GM19239 (cell line): ENCODE data around the gene CPNE4.

Experiments
- DNase-seq: peaks from one replicate; pipeline ENCODE4 v3.0.0; 2011; ENCODE audit warnings: low spot score; ENCODE audit not compliant: insufficient read length
- FAIRE-seq: peaks from 2 replicates; lab custom pipeline; 2011; peaks lifted over from hg19 to GRCh38; lab: Jason Lieb, UNC

CPNE4 gene

DNA sequence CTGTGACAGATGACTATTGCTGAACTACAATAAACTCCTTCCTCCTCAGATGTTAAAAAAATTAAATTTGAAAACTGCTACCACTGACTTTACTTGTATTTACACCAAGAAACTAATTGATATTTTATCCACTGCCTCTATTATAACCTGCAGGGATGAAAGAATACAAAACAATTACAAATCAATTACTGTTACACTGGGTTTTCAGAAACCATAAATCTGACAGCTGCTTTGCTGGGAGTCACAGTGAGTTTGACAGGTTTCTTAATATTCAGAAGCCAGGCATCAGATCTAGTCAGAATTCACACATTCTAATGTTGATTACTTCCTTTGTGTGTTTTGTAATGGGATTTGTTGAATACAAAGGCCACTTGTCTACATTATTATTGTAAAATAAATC lies 279.4 kb downstream of the CPNE4 start:
- DNase-seq (no peak), FAIRE-seq (no peak)

DNA sequence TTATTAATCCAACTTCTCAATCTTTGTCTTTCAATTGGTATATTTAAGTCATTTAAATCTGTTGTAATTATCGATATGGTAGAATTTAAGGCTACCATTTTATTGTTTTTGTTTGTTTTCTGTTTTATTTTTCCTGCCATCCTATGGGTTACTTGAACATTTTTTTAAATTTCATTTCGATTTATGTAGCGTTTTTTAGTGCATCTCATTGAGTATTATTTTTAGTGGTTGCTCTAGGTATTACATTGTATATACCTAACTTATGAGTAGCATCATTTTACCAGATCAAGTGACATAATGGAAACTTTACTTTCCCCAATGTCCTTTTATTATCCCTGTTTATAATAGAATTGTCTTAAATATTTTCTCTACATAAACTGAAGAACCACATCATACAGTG lies 284.6 kb downstream of the CPNE4 start:
- FAIRE-seq = no peak
- DNase-seq = no peak

DNA sequence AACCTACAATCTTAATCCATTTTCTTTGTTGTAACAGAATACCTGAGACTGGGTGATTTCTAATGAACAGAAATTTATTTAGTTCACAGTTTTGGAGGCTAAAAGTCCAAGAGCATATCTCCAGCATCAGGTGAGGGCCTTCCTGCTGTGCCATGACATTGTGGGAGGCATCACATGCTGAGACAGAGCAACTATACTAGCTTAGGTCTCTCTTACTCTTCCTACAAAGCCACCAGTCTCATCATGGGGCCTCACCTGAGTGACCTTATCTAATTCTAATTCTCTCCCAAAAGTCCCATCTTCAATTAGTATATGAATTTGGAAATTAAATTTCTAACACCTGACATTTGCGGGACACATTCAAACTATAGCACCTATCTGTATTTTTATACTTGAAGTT lies 285.0 kb downstream of the CPNE4 start:
- FAIRE-seq = no peak
- no peak for DNase-seq

DNA sequence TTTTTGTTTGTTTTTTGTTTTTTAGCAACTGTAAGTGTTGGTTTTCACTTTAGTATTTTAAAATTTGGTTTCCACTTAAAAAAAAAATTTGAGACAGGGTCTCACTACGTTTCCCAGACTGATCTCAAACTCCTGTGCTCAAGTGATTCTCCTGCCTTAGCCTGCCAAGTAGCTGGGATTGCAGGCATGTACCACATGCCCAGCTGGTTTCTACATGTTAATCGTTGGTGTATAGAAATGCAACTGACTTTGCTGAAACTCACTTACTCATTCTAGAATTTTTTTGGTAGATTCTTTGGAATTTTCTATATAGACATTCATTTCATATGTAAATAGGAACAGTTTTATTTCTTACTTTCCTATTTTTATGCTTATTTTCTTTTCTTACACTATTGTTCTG lies 287.3 kb downstream of the CPNE4 start:
- FAIRE-seq = no peak
- DNase-seq = no peak

DNA sequence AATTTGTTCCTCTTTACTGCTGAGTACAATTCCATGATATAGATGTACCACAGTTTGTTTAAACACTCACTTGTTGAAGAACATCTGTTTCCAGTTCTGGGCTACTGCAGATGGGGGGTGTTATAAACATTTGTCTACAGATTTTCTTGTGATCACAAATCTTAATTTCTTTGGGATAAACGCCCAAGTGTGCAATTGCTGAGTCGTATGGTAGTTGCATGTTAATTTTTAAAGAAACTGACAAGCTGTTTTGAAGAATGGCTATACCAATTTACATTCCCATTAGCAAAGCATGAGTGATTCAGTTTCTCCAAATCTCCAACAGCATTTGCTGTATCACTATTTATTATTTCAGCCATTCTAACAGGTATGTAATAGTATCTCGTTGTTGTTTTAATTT lies 290.0 kb downstream of the CPNE4 start:
- FAIRE-seq = no peak
- no peak for DNase-seq

GRCh38 chr3:131743126-131743525 lies 291.7 kb downstream of the CPNE4 start:
- no peak for FAIRE-seq

DNA sequence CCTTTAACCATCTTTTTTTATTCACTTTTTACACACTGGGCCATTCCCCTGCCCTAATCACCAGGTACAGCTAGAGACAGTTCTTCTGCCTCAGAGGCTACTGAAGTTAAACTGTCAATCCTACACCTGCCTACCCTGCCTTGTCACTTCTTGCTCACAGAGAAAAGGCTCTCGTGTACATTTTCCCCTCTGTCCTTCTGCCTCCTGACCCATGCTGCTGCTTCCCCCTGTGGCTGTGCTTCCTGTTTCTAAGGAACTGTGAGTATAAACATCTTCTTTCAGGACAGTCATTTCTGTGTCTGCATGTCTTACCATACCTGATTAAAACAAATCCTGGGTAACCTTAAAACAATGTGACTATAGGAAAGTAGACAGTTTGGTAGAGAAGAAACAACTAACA lies 295.6 kb downstream of the CPNE4 start:
- no peak for DNase-seq
- FAIRE-seq = no peak

More at GRCh38 chr3:131743126-131743525, 291.7 kb downstream of the CPNE4 start:
- no peak for DNase-seq

GRCh38 chr3:131738095-131738494 lies 296.7 kb downstream of the CPNE4 start:
- no peak for FAIRE-seq
- DNase-seq = no peak

DNA sequence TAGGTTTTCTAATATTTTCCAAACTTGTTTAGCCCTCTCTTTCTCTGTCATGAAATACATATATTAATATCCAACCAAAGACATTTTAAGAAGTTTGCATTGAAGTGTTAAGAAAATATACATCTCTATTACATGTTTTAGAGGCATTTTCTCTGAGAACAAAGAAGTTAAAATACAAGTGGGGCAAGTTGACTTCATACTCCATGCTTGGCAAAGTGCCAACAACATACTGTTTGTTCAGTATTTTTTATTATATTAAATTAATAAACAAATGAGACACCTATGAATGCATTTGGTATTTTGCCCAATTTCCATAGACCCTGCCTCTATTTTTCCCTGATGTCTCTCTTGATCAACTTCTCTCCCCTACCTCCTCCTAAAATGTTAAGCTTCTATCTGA lies 299.3 kb downstream of the CPNE4 start:
- no peak for FAIRE-seq

GRCh38 chr3:131735116-131735515 lies 299.7 kb downstream of the CPNE4 start:
- no peak for DNase-seq
- no peak for FAIRE-seq

More for the DNA sequence above, 299.3 kb downstream of the CPNE4 start:
- DNase-seq = no peak

GRCh38 chr3:131733086-131733841 lies 301.6 kb downstream of the CPNE4 start:
- DNase-seq (no peak), FAIRE-seq (no peak)

GRCh38 chr3:131731709-131732108 lies 303.1 kb downstream of the CPNE4 start:
- DNase-seq (no peak), FAIRE-seq (no peak)

- FAIRE-seq (no peak), DNase-seq (no peak)
Measured at GRCh38 chr3:131730581-131730980, 304.2 kb downstream of the CPNE4 start.

- DNase-seq (no peak), FAIRE-seq (no peak)
Measured at GRCh38 chr3:131729643-131730017, 305.2 kb downstream of the CPNE4 start.

DNA sequence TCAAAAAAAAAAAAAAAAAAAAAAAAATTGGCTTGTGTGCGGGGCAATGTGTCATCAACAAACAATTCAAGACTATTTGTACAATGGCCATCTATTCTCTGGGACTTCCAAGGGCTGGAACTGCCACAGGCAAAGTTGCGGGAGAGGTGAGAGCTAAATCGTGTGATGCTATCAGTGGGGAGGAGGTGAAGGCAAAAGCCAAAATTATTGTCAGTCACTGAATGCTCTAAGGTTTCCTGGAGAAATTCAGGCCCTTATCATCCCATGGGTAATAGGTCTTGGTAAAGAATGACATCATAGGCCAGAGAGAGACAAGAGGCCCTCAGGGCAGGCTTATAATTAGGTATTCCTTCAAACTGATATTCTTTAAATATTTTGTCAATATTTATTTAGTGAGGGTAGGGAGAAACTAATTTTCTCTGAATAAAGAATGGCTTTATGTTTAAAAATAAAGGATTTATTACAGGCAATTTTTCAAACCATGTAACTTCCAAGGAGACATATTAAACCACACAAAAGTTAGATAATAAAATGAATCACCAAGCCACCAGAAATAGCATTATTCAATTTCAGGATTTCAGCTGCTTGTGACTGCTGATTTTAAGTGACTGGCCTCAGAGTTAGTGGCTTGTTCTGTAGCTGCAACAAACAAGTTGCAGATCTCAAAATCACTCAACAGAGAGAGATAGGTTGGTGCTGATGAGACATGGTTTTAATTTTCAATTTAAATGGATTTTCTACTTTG lies 305.7 kb downstream of the CPNE4 start:
- FAIRE-seq = no peak

GRCh38 chr3:131725414-131725813 lies 309.4 kb downstream of the CPNE4 start:
- no peak for FAIRE-seq
- DNase-seq = no peak

More for the DNA sequence above, 305.7 kb downstream of the CPNE4 start:
- no peak for DNase-seq

GRCh38 chr3:131723343-131723742 lies 311.5 kb downstream of the CPNE4 start:
- DNase-seq (no peak), FAIRE-seq (no peak)

DNA sequence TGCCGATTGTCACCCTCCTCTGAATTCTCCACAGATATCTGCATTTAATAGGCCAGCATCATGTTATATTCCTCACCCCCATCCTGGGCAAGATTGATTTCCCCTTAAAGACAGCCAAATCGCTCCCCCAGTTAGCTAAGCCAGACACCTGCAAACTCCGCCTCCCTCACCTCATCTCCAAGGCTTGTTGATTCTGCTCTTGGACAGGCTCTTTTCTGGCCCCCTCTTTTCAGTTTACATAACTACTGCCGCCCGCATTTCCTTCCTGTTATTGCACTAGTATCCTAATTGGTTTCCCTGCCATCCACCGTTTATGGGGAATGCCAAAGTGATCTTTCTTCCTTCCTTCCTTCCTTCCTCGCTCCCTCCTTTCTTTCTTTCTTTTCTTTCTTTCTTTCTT lies 317.3 kb downstream of the CPNE4 start:
- DNase-seq (no peak), FAIRE-seq (no peak)

DNA sequence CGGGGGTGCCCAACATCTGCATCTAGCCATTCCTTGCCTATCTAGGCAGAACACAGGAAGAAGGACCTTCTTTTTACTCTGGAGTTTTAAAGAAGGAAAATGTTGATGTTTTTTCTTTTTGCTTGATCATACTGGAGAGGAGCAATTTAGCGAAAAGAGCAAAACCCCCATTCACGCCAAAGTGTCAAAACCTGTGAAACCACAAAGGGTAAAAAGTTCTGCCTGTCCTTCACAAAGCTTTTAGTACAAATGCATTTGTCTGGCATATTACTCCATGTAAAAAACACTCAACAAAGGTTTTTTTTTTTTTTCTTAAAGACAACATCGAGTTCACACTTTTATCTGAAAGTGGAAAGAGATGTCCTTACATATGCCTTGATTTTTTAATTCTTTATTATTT lies 317.9 kb downstream of the CPNE4 start:
- no peak for FAIRE-seq

GRCh38 chr3:131716007-131716406 lies 318.8 kb downstream of the CPNE4 start:
- peak; percentile 10 for DNase-seq

More for the DNA sequence above, 317.9 kb downstream of the CPNE4 start:
- DNase-seq = no peak

DNA sequence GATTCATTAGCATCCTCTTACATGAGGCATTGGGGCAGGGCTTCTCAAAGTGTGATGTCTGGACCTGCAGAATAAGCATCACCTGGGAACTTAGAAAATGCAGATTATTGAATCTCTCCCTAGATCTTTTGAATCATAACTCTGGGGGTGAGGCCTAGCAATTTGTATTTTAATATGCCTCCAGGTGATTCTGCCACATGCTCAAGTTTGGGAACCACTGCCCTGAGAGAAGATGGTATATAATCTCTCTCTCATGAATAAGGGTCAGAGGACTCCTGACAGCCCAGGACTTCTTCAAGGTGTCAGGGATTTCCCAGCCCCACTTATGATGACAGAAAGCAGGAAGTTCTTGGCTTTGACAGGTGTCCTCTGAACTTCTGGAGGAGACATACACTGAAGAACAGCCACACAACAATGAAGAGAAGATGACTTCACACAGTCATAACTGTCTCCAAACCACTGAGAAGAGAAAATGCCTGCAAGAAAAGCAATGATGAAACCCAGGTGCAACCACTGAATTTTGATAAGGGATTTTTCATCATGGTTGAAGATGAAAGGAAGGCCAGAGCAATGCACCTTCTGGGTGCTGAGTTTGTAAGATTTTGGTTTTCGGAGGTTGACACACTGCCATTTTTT lies 320.1 kb downstream of the CPNE4 start:
- FAIRE-seq (peak; percentile 88), DNase-seq (peak; percentile 5)

More at GRCh38 chr3:131716007-131716406, 318.8 kb downstream of the CPNE4 start:
- peak; percentile 86 for FAIRE-seq
